Neural cell (in vitro differentiated cells): ENCODE measurements around the gene TNMD. TPM values are rescaled to one million over a fixed set of nuclear protein-coding genes. Genes with fewer than 3 reads are reported as not detected.

Source experiments
- H2AFZ ChIP-seq: fragments of 200-600, 300-800 bp; sonication (generic), shearing (Covaris generic); 2 replicates; pipeline ENCODE4 v1.6.0; 2014; ENCODE audit warnings: low read depth, mild to moderate bottlenecking, antibody characterized with exemption, low read length, moderate library complexity
- H3F3A ChIP-seq: fragments of 200-600 bp; shearing (Covaris generic); 2 replicates; pipeline ENCODE4 v1.6.1; 2016; ENCODE audit warnings: mild to moderate bottlenecking, moderate library complexity, mixed read lengths, antibody characterized with exemption, low read length; ENCODE audit not compliant: insufficient read depth, poor library complexity, severe bottlenecking
- H3K27ac ChIP-seq: fragments of 200-600, 300-800 bp; sonication (generic), shearing (Covaris generic); 2 replicates; pipeline ENCODE4 v1.5.1; 2014; ENCODE audit warnings: mild to moderate bottlenecking, low read length, moderate library complexity
- H3K27me3 ChIP-seq: fragments of 300-800, 200-600 bp; sonication (generic), shearing (Covaris generic); 2 replicates; pipeline ENCODE4 v1.6.0; 2014; ENCODE audit warnings: mild to moderate bottlenecking, low read depth, low read length, moderate library complexity; ENCODE audit not compliant: insufficient read depth
- H3K36me3 ChIP-seq: fragments of 300-800, 200-600 bp; sonication (generic), shearing (Covaris generic); 2 replicates; pipeline ENCODE4 v1.5.1; 2014; ENCODE audit warnings: mild to moderate bottlenecking, antibody characterized with exemption, low read length, moderate library complexity; ENCODE audit not compliant: insufficient read depth
- H3K4me2 ChIP-seq: fragments of 300-800, 200-600 bp; sonication (generic), shearing (Covaris generic); 2 replicates; pipeline ENCODE4 v1.6.0; 2014; ENCODE audit warnings: mild to moderate bottlenecking, low read length
- H3K4me3 ChIP-seq: fragments of 300-800, 200-600 bp; sonication (generic), shearing (Covaris generic); 2 replicates; pipeline ENCODE4 v1.5.1; 2014; ENCODE audit warnings: mild to moderate bottlenecking, low read length, moderate library complexity
- H3K79me2 ChIP-seq: fragments of 200-600 bp; shearing (Covaris generic); replicated peaks from 2 replicates; pipeline ENCODE4 v1.6.0; 2014; ENCODE audit warnings: mild to moderate bottlenecking, low read length, moderate library complexity; ENCODE audit not compliant: insufficient read depth
- H3K9ac ChIP-seq: fragments of 300-800, 200-600 bp; sonication (generic), shearing (Covaris generic); 2 replicates; pipeline ENCODE4 v1.6.1; 2016; ENCODE audit warnings: mild to moderate bottlenecking, low read length, mixed read lengths
- H3K9me2 ChIP-seq: fragments of 200-600 bp; shearing (Covaris generic); 2 replicates; pipeline ENCODE4 v1.6.1; 2016; ENCODE audit warnings: mild to moderate bottlenecking, low read length, mixed read lengths; ENCODE audit not compliant: insufficient read depth
- H3K9me3 ChIP-seq: fragments of 200-600, 300-800 bp; sonication (generic), shearing (Covaris generic); 2 replicates; pipeline ENCODE4 v1.6.1; 2016; ENCODE audit warnings: mild to moderate bottlenecking, mixed run types, low read length, moderate library complexity, mixed read lengths
- H4K20me1 ChIP-seq: fragments of 200-600 bp; shearing (Covaris generic); 2 replicates; pipeline ENCODE4 v1.6.1; 2016; ENCODE audit warnings: mild to moderate bottlenecking, mixed run types; ENCODE audit not compliant: insufficient read depth
- CTCF ChIP-seq: fragments of 450-650 bp; IDR thresholded peaks from 2 replicates; pipeline ENCODE4 v1.5.1; 2014; ENCODE audit warnings: antibody characterized with exemption, mild to moderate bottlenecking, moderate library complexity; ENCODE audit not compliant: poor library complexity, severe bottlenecking
- EP300 ChIP-seq: fragments of 450-650 bp; conservative IDR thresholded peaks from 2 replicates; pipeline ENCODE4 v1.6.1; 2014; ENCODE audit warnings: antibody characterized with exemption, mild to moderate bottlenecking, moderate library complexity; ENCODE audit not compliant: poor library complexity, severe bottlenecking
- EZH2 ChIP-seq: fragments of 200-600, 300-800 bp; shearing (Covaris generic), sonication (generic); IDR thresholded peaks from 2 replicates; pipeline ENCODE4 v1.6.1; 2014; ENCODE audit warnings: antibody characterized with exemption, low read length, borderline replicate concordance, mild to moderate bottlenecking; ENCODE audit not compliant: insufficient read depth, poor library complexity, severe bottlenecking
- MXI1 ChIP-seq: fragments of 450-650 bp; conservative IDR thresholded peaks from 2 replicates; pipeline ENCODE4 v1.6.1; 2014; ENCODE audit warnings: antibody characterized with exemption, mild to moderate bottlenecking; ENCODE audit not compliant: poor library complexity, severe bottlenecking
- POLR2AphosphoS5 ChIP-seq: IDR thresholded peaks from 2 replicates; pipeline ENCODE4 v1.6.1; 2012
- RAD21 ChIP-seq: fragments of 450-650 bp; conservative IDR thresholded peaks from 2 replicates; pipeline ENCODE4 v1.6.1; 2014; ENCODE audit warnings: antibody characterized with exemption, mild to moderate bottlenecking, moderate library complexity
- SMC3 ChIP-seq: fragments of 450-650 bp; conservative IDR thresholded peaks from 2 replicates; pipeline ENCODE4 v1.6.1; 2014; ENCODE audit warnings: antibody characterized with exemption, mild to moderate bottlenecking, moderate library complexity; ENCODE audit not compliant: poor library complexity
- TAF1 ChIP-seq: IDR thresholded peaks from 2 replicates; pipeline ENCODE4 v1.6.1; 2012; ENCODE audit warnings: low read depth
- polyA plus RNA-seq: library from polyadenylated mRNA; depleted of rRNA; stranded (reverse); fragments of >200 nt; gene quantifications from 2 replicates; pipeline ENCODE4 v1.2.3, GENCODE V29; 2014
- TF ChIP-seq, protein P1 (sequence below): IDR thresholded peaks from 2 replicates; pipeline ENCODE4 v1.6.1; 2012; ENCODE audit warnings: borderline replicate concordance

Gene TNMD
- polyA plus RNA-seq, 1 donor from 2014 or later = 0.24 TPM

DNA sequence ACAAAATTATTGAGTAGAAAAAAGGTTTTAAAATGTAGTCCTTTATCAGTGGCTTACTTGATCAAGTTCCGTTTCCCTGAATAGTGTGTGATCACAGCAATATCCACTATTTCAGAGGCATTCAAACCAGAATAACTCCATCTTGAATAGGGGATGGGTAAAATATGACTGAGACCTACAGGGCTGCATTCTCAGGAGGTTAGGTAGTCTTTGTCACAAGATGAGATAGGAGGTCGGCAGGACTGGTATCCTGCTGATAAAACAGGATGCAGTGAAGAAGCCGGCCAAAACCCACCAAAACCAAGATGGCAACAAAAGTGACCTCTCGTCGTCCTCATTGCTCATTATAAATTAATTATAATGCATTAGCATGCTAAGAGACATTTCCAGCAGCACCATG, 27.2 kb downstream of the TNMD start:
- no peaks in the 10 kb centered on the region for H4K20me1 ChIP-seq
- H3K9me2 ChIP-seq = no peaks in the 10 kb centered on the region
- no peak overlapping the region for H3K27ac ChIP-seq
- no peak overlapping the region for H3K4me2 ChIP-seq
- H2AFZ ChIP-seq = no peak overlapping the region
- H3K9ac ChIP-seq = no peak overlapping the region
- TF ChIP-seq TAF1 = no peak
- TF ChIP-seq EZH2 = no peak
- H3K27me3 ChIP-seq = no peaks in the 10 kb centered on the region
- no peaks in the 10 kb centered on the region for H3K36me3 ChIP-seq
- H3K79me2 ChIP-seq = no peaks in the 10 kb centered on the region
- H3K9me3 ChIP-seq = no peaks in the 10 kb centered on the region
- H3K4me3 ChIP-seq = no peak overlapping the region
- H3F3A ChIP-seq = no peaks in the 10 kb centered on the region

DNA sequence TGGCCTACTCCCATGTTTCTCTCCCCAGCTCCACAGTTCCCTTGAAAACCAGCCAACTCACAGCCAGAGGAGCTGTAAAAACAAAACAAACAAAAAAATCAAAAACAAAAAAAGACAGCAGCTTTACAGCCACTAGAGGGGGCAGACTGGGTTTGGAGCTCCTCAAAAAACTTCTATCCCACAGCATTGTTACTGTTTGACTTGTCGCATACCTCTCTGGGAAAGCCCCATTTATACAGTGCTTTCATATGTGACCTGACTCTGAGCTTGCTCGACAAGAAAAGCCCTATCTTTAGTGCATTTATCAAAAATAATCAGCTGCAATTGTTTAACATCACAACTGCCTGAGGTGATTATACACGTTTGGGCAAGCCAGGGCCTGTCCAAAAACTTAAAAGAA, 30.3 kb downstream of the TNMD start:
- H3K9me2 ChIP-seq = no peaks in the 10 kb centered on the region
- H3K4me3 ChIP-seq = no peak overlapping the region
- H3K79me2 ChIP-seq = no peaks in the 10 kb centered on the region
- no peak overlapping the region for H2AFZ ChIP-seq
- no peaks in the 10 kb centered on the region for H3K27me3 ChIP-seq
- H3K27ac ChIP-seq = no peak overlapping the region
- no peak for TF ChIP-seq TAF1
- TF ChIP-seq EP300 = no peak
- TF ChIP-seq, protein P1, sequence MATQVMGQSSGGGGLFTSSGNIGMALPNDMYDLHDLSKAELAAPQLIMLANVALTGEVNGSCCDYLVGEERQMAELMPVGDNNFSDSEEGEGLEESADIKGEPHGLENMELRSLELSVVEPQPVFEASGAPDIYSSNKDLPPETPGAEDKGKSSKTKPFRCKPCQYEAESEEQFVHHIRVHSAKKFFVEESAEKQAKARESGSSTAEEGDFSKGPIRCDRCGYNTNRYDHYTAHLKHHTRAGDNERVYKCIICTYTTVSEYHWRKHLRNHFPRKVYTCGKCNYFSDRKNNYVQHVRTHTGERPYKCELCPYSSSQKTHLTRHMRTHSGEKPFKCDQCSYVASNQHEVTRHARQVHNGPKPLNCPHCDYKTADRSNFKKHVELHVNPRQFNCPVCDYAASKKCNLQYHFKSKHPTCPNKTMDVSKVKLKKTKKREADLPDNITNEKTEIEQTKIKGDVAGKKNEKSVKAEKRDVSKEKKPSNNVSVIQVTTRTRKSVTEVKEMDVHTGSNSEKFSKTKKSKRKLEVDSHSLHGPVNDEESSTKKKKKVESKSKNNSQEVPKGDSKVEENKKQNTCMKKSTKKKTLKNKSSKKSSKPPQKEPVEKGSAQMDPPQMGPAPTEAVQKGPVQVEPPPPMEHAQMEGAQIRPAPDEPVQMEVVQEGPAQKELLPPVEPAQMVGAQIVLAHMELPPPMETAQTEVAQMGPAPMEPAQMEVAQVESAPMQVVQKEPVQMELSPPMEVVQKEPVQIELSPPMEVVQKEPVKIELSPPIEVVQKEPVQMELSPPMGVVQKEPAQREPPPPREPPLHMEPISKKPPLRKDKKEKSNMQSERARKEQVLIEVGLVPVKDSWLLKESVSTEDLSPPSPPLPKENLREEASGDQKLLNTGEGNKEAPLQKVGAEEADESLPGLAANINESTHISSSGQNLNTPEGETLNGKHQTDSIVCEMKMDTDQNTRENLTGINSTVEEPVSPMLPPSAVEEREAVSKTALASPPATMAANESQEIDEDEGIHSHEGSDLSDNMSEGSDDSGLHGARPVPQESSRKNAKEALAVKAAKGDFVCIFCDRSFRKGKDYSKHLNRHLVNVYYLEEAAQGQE = no peak
- no peaks in the 10 kb centered on the region for H4K20me1 ChIP-seq
- H3F3A ChIP-seq = no peaks in the 10 kb centered on the region
- H3K36me3 ChIP-seq = no peaks in the 10 kb centered on the region
- no peak overlapping the region for H3K4me2 ChIP-seq
- H3K9ac ChIP-seq = no peak overlapping the region
- H3K9me3 ChIP-seq = no peaks in the 10 kb centered on the region

GRCh38 chrX:100623001-100623400, 38.3 kb downstream of the TNMD start:
- H3K27ac ChIP-seq = no peak overlapping the region
- no peaks in the 10 kb centered on the region for H3K9me3 ChIP-seq
- H3K79me2 ChIP-seq = no peaks in the 10 kb centered on the region
- TF ChIP-seq POLR2AphosphoS5 (no peak), RAD21 (no peak), MXI1 (no peak), EZH2 (no peak), TAF1 (no peak), EP300 (no peak), CTCF (no peak), SMC3 (no peak)
- TF ChIP-seq, protein P1 = no peak
- no peak overlapping the region for H3K4me2 ChIP-seq
- no peaks in the 10 kb centered on the region for H4K20me1 ChIP-seq
- no peaks in the 10 kb centered on the region for H3K36me3 ChIP-seq
- no peaks in the 10 kb centered on the region for H3K27me3 ChIP-seq
- H3K4me3 ChIP-seq = no peak overlapping the region
- H3F3A ChIP-seq = no peaks in the 10 kb centered on the region
- no peak overlapping the region for H2AFZ ChIP-seq
- no peaks in the 10 kb centered on the region for H3K9me2 ChIP-seq
- H3K9ac ChIP-seq = no peak overlapping the region
